OCI-M2 (cell line): ENCODE measurements around the gene SRMS.
"Not testable (repeated sequence)": the region's sequence is repeated elsewhere in the genome, so short reads cannot be mapped to it uniquely, and the experiment has no call there.

Experiments used
- DNase-seq: peaks from one replicate; lab custom pipeline; 2025; ENCODE audit not compliant: unreplicated experiment; lab: John Stamatoyannopoulos, UW

Gene SRMS

DNA sequence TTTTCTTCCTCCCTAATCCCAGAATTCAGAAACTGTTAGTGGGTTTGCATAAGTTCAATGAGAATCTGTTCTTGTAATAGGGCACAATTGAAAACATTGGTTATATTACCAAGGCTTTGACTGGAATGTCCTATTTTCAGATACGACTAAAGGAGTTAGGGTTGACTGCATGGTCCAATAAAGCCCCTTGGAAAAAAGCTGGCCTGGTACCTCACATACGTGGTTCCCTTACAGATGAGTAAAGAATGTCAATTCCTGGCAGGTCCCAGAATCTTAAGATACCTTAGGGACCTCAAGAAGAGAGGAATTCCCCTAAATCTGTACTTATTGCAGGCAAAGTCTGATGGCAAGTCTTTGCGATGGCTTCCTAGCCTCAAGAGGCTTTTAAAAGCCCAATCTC, 22.4 kb downstream of the SRMS start:
- no peak for DNase-seq

DNA sequence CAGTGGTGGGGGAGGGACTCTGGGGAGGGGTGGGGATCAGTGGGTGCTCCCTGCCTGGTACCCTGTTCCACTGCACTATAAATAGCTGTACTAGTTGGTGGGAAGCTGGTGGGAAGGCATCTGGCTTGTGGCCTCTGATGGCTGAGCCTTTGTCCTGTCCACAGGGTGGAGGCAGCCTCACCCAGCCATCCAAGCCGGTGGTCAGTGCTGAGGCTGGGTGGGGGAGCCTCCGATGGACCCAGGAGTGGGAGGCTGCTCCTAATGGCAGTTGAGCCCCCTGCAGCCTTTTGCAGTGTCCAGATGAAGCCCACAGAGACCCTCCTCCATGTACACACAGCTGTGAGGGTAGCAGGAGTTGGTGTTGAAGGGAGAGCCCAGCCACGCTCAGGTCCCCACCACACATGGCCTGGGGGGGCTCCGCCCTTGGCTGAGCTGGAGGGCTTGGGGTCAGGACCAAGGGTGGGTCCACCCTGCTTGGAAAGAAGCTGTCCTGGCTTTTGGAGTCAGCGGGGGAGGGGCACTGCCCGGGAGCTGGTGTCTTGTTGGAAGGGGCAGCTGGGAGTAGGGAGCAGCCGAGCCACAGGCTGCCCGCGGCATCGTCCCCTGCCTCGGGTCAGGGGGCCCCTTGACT, 24.5 kb downstream of the SRMS start:
- no peak for DNase-seq

DNA sequence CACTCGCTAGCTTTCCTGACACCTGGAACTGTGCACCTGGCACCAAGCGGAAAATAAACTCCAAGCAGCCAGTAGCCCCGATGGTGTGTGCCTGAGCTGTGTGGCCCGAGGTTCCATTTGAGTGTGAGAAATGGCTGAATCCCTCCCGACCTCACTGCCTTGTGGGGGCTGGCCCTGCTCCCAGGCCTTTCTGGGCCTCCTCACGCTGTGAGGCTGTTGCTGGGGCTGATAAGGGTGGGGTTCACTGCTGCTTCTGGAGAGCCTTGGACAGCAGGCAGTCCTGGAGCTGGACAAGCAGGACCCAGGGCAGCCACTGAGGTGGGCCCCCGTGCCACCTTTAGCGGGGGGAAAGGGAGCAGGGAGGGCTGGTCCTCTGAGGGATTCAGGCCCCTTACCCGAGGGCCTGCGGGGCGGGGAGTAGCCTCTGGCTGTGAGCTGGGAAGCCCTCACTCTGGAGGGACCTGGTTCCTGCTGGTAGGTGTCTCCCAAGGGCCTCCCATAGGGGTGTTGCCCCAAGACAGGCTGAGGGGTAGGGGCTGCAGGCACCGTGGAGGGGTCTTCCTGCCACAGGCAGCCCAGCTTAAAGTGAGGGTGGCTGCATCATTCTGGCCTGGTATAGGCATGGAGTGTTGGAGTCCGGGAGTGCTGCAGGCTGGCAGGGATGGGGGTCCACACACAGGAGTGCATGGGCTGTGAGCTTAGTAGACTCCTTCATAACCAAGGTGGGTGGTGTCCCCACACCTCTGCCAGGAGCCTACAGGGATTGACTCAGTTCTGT, 25.3 kb downstream of the SRMS start:
- DNase-seq, result no peak

DNA sequence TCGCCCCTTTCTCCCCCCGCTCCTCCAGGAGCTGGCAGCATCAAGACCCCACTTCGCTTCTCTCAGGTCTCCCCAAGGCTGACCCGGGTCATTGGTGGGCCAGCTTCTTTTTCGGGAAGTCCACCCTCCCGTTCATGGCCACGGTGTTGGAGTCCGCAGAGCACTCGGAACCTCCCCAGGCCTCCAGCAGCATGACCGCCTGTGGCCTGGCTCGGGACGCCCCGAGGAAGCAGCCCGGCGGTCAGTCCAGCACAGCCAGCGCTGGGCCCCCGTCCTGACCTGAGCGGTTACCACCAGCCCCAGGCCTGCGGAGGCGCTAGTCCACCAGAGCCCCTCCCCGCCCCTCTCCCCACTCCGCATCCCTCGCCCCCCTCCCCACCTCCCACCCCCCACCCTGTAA, 25.9 kb downstream of the SRMS start:
- DNase-seq, result no peak

DNA sequence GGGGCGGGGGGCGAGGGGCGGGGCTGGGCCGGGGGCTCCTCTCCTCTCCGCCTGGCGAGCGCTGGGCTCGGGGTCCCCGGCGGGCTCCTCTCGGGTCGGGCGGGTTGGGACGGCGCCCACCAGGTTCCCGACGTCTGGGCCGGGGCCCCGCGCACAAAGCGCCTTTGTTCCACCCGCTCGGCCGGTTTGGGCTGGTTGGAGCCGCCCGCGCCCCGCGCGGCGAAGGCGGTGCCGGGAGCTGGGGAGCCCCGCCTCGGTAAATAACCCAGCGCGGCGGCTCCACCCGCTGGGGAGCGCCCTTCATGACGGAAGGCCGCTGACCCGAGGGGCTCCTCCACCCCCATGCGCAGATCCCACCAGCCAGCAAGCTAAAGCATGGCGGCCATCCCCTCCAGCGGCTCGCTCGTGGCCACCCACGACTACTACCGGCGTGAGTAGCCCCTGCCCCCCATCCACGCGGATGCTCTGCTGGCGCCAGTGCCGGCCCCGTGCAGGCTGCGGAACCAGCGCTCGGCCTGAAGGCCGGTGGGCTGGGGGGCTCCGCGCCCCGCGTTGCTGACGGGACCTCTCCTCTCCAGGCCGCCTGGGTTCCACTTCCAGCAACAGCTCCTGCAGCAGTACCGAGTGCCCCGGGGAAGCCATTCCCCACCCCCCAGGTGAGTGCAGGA, 26.5 kb downstream of the SRMS start:
- no peak for DNase-seq

DNA sequence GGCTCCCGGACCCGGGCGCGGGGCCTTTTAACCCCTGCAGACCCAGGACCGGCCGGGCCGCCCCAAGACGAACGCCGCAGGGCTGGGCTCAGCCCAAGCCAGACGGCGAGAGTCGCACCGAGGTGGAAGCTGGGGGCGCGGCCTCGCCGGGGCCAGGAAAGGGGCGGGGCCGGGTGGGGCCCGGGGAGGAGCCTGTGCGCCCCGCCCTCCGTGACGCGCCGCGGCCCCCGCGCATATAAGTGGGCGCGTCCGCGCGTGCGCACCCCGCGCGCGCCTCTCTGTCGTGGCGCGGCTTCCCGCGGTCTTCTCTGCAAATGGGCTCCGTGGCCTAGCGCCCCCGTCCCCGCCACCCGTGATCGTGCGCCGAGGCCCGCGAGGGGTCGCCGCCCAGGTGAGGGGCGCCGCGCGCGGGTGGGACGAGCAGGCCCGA, 27.0 kb downstream of the SRMS start, which contains the start of gene PPDPF:
PPDPF (plus strand) TSS at position 262 of the 430 bp plus-strand sequence. CDS start 544 bp downstream, outside the sequence.
- peak; percentile 41 for DNase-seq

DNA sequence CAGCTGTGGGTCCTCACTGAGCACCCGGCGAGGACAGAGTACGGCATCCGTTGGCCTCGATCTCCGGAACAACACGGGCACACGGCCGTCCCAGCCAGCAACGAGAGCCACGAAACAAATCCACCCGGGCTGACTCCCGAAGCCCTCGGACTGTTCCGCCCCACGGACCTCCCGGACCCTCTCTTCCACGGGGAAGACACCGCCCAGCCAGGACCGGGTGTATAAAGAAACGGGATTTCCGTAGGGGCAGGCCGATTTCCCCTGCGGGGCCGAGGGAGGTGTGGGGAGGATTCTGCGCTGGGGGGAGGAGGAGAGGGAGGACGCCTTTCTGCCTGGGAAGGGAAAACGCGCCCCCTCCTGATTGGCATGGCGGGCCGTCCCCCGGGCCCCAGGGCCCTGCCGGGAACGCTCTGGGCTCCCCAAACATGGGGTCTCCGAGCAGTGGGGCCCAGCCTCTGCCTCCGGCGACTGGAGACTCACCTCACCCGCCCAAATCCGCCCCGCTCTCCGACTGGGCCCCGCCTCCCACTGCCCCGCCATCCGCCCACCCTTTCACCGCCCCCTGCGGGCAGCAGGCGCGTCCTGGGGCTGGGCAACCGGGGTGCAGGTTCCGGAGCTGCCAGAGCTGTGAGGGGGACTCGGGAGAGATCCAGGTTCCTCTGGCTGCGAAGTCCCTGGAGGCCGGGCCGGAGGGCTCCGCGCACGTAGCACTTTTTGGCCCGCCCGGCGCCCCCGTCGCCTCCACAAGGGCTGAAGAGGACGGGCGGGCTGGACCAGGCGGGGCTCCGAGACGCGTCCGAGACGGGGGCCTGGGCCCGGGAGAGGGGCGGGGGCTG, 27.7 kb downstream of the SRMS start:
- DNase-seq, result no peak

DNA sequence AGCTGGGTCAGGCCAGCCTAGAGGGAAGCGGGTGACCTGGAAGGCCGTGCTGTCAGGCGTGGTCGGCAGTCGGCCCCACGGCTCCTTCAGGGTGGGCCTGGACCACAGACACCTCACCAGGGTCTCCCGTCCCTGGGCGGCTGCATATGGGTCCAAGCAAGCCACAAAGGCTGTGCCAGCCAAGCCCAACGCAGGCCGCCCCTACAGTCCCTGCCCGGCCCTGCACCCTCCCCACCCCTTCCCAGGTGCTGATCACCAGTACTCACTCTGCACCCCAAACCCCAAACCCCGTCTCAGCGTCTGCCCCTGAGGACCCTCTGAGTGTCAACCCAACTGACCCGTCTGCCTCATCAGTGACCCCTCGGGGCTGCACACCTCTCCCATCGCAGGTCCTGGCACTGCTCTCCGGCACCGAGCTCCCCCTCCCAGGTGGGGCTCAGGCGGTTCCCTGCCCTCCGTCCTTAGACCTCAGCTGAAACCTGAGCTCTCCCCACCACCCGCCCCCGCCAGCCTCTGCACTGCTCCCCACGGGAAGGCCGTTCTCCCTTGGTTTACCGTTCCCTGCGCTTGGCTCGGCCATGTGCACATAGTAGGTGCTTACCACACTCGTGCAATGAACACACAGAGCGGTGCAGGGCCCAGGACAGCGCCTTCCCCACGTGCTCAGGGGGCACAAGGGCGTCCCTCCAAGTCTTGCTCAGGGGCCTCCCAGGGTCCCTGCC, 28.4 kb downstream of the SRMS start:
- no peak for DNase-seq

DNA sequence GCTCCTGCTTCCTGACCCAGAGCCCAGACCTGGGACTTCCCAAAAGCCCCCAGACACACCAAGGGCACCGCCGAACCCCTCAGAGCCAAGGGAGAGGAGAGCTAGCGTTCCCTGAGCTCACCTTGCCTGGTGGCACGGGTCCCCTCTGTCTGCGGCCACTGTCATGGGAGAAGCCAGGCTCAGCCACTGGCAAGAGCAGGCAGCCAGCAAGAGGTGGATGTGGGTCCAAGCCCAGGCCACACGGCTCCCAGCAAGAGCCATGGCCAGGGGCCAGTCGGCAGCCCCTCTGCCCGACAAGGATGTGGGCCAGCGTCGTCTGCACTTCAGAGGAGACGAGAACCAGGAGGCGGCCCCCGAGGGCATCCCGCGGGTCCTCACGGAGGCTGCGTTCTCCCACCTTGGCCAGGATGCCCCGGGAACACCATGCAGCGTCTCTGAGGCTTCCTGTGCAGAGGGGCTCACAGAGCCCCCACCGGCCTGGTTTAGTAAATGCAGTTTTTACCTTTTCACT, 29.1 kb downstream of the SRMS start:
- DNase-seq, result no peak

DNA sequence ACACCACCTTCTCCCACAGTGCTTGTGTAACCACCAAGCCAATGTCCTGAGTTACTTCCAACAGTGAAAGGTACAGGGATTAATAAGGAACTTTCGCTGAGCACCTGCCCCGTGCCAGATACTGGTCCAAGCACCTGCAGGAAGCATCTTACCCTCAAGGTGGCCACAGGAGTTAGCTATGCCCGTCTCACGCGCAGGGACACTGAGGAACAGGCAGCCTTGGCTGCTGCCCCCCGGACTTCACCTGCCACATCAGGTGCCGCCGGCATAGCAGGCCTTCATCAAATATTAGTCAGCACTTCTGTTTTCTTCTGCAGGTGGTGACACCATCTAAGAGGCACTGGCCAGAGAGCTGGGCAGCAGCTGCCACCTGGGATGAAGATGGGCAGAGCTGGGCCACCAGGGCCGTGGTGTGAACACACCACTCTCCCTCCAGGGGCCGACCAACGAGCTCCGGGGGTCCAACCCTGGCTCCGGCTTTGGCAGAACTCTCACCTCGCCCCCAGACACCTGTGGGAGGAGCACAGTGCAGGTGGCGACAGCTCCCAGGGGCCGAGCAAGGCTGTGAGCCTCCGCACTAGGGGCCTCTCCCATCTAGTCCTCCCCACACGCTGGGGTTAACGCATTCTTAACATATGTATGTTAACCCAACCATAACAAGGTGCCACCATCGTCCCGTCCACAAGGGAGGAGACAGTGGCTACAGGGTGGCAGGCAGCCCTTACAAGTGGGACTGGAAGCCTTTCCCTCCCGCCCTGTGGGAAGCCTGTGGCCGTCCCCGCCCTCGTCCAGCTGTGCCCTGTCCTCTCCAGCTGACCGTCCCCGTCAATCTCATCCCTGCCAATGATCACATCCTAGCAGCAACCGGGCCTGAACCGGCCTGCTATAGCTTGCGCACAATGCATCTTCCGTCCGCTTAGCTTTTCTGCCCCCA, 29.9 kb downstream of the SRMS start:
- no peak for DNase-seq

DNA sequence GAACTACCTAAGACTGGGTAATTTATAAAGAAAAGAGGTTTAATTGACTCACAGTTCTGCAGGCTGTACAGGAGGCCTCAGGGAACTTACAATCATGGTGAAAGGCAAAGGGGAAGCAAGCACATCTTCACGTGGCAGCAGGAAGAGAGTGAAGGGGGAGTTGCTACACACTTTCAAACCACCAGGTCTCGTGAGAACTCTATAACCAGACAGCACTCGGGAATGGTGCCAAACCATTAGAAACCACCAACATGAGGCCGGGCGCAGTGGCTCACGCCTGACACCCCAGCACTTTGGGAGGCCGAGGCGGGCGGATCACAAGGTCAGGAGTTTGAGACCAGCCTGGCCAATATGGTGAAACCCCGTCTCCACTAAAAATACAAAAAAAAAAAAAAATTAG, 33.0 kb downstream of the SRMS start:
- DNase-seq, result not testable (repeated sequence)

DNA sequence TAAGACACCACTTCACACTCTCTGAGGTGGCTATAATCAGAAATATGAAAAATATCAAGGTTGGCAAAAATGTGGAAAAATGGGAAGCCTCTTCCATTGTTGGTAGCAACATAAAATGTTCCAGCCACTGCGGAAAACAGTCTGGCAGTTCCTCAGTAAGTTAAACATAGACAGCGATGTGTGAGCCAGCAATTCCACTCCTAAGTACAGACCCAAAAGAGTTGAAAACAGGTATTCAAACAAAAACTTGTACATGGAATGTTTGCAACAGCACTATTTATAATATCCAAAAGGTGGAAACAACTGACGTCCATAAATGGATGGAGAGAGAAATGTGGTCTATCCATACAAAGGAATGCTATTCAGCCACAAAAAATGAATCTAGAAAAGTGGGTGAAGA, 34.3 kb downstream of the SRMS start:
- DNase-seq, result no peak

DNA sequence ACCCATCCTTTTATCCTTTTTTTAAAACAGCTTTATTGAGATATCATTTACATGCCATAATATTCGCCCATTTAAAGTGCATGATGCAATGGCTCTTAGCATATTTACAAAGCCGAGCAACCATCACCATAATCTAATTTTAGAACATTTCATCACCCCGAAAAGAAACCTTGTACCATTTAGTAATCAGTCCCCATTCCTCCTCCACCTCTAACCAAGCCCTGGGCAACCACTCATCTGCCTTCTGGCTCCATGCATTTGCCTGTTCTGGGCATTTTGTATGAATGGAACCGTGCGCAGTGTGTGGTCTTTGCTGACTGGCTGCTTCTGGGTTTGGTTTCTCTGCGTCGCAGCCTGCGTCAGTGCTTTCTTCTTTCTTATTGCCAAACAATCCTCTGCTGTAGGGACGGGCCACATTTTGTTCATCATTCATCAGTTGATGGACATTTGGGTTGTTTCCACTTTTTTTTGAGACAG, 38.4 kb downstream of the SRMS start:
- DNase-seq, result no peak

DNA sequence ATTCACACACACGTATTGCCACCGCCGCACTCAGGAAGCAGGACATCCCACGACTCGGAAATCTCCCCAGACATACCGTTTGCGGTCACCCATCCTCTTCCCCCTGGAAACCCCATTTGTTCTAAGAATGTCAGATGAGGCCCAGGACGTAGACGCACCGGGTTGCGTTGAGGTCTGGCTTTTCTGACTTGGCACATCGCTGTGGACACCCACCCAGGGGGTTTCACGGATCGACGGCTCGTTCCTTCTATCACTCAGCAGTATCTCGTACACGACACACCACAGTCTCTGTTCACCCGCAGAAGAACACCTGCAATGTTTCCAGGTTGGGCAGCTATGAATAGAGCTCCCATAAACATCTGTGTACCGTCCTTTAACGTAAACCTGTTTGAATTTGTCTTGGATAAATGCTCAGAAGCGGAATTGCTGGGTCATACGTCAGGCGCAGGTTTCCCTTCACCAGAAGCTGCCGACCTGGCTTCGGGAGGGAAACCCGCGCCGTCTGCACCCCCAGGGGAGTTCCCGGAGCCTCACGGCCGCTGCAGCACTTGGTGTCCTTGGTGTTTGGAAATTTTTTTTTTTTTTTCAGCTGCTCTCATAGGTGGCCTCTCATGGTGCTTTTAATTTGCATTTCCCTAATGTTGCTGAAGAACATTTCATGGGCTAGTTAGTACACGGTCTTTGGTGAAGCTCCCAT, 39.3 kb downstream of the SRMS start:
- DNase-seq, result no peak

DNA sequence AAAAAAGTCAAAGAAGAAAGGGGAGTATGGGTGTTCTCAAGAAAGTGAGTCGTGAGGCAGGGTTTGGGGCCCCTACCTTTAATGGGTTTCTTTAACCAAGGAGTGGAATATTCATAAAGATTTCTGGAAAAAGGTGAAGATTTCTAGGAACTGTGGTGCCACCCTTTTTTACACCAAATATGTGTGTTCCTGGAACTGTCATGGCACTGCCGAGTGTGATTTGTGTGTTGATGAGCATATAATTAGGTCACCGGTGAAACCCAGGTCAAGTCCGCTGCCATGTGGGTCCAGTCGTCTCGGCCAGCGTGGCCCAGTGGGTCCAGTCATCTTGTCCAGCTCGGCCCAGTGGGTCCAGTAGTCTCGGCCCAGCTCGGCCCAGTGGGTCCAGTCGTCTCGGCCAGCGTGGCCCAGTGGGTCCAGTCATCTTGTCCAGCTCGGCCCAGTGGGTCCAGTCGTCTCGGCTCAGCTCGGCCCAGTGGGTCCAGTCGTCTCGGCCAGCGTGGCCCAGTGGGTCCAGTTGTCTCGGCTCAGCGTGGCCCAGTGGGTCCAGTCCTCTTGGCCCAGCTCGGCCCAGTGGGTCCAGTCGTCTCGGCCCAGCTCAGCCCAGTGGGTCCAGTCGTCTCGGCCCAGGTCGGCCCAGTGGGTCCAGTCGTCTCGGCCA, 40.3 kb downstream of the SRMS start:
- DNase-seq, result no peak

DNA sequence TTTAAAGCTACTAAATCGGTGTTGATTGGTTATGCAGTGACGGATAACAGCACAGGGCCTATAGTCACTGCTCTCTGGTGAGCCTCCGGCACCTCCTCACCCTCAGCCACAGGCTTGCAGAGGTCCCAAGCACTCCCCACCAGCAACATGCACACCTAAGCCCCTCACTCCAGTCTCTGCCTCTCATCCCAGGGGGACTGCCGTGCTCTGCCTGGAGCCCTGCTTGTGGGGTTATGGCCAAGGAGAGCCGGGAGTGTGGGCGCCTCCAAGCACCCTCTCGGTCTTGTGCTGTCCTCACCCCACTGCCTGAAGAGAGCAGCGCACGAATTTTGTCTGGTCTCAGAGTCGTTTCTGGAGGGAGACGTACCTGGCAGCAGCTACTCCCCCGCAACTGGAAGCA, 41.8 kb downstream of the SRMS start:
- DNase-seq, result no peak

DNA sequence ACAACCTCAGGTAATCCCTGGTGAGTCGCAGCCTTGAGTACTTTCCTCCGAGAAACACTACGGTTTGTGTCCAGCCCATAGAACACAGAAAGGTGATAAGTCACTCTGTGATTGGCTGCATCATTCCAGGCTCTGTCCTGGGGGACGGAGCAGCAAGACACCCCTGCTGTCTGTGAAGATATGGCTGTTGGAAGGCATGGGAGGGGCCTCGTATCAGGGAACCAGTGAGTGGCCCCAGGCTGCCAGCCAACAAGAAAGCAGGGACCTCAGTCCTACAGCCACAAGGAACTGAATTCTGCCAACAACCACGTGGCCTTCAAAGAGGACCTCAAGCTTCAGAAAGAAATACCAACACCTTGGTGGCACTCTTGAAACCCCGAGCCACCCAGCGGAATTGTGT, 42.3 kb downstream of the SRMS start:
- no peak for DNase-seq

DNA sequence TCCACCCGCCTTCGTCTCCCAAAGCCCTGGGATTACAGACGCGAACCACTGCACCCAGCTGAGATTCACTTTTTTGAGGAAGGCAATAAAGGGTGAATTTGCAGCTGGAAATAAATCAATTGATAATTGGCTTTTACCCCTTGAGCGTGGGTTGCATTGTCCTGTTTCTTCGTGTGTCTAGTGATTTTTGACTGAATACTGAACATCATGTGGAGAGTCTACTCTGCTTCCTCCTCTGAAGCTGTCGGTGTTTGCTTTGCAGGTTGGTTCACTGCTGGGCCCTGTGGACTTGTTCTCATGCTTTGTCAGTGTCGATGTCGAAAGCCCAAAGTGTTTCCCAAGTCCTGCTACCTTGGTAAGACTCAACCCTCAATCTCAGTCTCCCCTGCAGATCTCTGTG, 42.9 kb downstream of the SRMS start:
- DNase-seq, result no peak
